DND-41 (cell line): ENCODE data around the gene ST6GALNAC2.
"Not testable (repeated sequence)": the region's sequence is repeated elsewhere in the genome, so short reads cannot be mapped to it uniquely, and the experiment has no call there.

ENCODE experiments used
- ATAC-seq: fragments of 200-7000 bp; cut with Tn5 transposase; 3 replicates; pipeline ENCODE4 v1.9.1; 2021; ENCODE audit warnings: low read depth; ENCODE audit not compliant: insufficient read depth
- DNase-seq: peaks from one replicate; pipeline ENCODE4 v3.0.0-alpha.2; 2020
- H2AFZ ChIP-seq: 2 replicates; pipeline ENCODE4 v1.6.0; 2012; ENCODE audit warnings: low read depth, low read length
- H3K27ac ChIP-seq: 2 replicates; pipeline ENCODE4 v1.5.1; 2012; ENCODE audit warnings: low read length, inconsistent platforms
- H3K27me3 ChIP-seq: fragments of 200-600 bp; sonication (generic); 2 replicates; pipeline ENCODE4 v1.6.0; 2012; ENCODE audit warnings: low read length, mild to moderate bottlenecking, inconsistent platforms; ENCODE audit not compliant: insufficient read depth, poor library complexity
- H3K36me3 ChIP-seq: 2 replicates; pipeline ENCODE4 v1.5.1; 2012; ENCODE audit warnings: low read length, inconsistent platforms; ENCODE audit not compliant: insufficient read depth
- H3K4me1 ChIP-seq: 2 replicates; pipeline ENCODE4 v1.5.1; 2012; ENCODE audit warnings: mild to moderate bottlenecking, low read length; ENCODE audit not compliant: insufficient read depth
- H3K4me2 ChIP-seq: 2 replicates; pipeline ENCODE4 v1.6.0; 2012; ENCODE audit warnings: mild to moderate bottlenecking, moderate library complexity, low read length, inconsistent platforms; ENCODE audit not compliant: insufficient read depth
- H3K4me3 ChIP-seq, 2 experiments: fragments of 200-600 bp in 1 of 2; shearing (Covaris generic) in 1 of 2; 2 replicates each; pipeline ENCODE4 v1.5.1; 2012 to 2016; ENCODE audit warnings: inconsistent platforms in 2 of 2, low read length in 2 of 2, mild to moderate bottlenecking in 2 of 2, low read depth in 1 of 2, moderate library complexity in 1 of 2
- H3K79me2 ChIP-seq: 2 replicates; pipeline ENCODE4 v1.6.0; 2012; ENCODE audit warnings: low read length, inconsistent platforms; ENCODE audit not compliant: insufficient read depth
- H3K9ac ChIP-seq: 2 replicates; pipeline ENCODE4 v1.6.0; 2012; ENCODE audit warnings: low read depth, mild to moderate bottlenecking, inconsistent platforms, low read length, moderate library complexity
- H3K9me3 ChIP-seq: 2 replicates; pipeline ENCODE4 v1.5.1; 2012; ENCODE audit warnings: low read length, moderate library complexity, mild to moderate bottlenecking, inconsistent platforms; ENCODE audit not compliant: insufficient read depth, severe bottlenecking
- H4K20me1 ChIP-seq: 2 replicates; pipeline ENCODE4 v1.6.0; 2012; ENCODE audit warnings: low read length; ENCODE audit not compliant: insufficient read depth
- CTCF ChIP-seq: IDR thresholded peaks from 2 replicates; pipeline ENCODE4 v1.5.1; 2012; ENCODE audit warnings: borderline replicate concordance, low read length, moderate library complexity, mild to moderate bottlenecking; ENCODE audit not compliant: poor library complexity, severe bottlenecking; ENCODE audit errors: extremely low read depth
- EZH2 ChIP-seq: IDR thresholded peaks from 3 replicates; pipeline ENCODE4 v1.6.1; 2012; ENCODE audit warnings: borderline replicate concordance, low read depth, mild to moderate bottlenecking, moderate library complexity, low read length, inconsistent platforms; ENCODE audit not compliant: severe bottlenecking

The ST6GALNAC2 gene

GRCh38 chr17:76536511-76537287 is 49.0 kb downstream of the ST6GALNAC2 start:
- Histone ChIP-seq H2AFZ (no peak overlapping the region), H3K9me3 (no peaks in the 10 kb centered on the region), H3K36me3 (no peaks in the 10 kb centered on the region), H3K4me2 (no peak overlapping the region), H3K27ac (no peak overlapping the region), H3K4me1 (no peaks in the 10 kb centered on the region), H4K20me1 (no peaks in the 10 kb centered on the region), H3K9ac (no peak overlapping the region), H3K79me2 (no peaks in the 10 kb centered on the region), H3K27me3 (no peaks in the 10 kb centered on the region), H3K4me3 (no peak overlapping the region)
- no peak for ATAC-seq
- DNase-seq: no peak
- TF ChIP-seq CTCF (no peak), EZH2 (no peak)

- H3K9me3 ChIP-seq: no peaks in the 10 kb centered on the region
- H3K9ac ChIP-seq: no peak overlapping the region
- ATAC-seq (no peak), DNase-seq (no peak)
- no peak overlapping the region for H3K27ac ChIP-seq
- TF ChIP-seq EZH2 (no peak), CTCF (no peak)
- no peaks in the 10 kb centered on the region for H3K4me1 ChIP-seq
- no peaks in the 10 kb centered on the region for H3K27me3 ChIP-seq
- H4K20me1 ChIP-seq: no peaks in the 10 kb centered on the region
- H2AFZ ChIP-seq: no peak overlapping the region
- no peaks in the 10 kb centered on the region for H3K79me2 ChIP-seq
- H3K4me2 ChIP-seq: no peak overlapping the region
- no peak overlapping the region for H3K4me3 ChIP-seq
- H3K36me3 ChIP-seq: no peaks in the 10 kb centered on the region
Measured at GRCh38 chr17:76535788-76536510, 49.7 kb downstream of the ST6GALNAC2 start.

- H3K4me3 ChIP-seq: no peak overlapping the region
- no peaks in the 10 kb centered on the region for H3K9me3 ChIP-seq
- no peak overlapping the region for H3K27ac ChIP-seq
- H3K36me3 ChIP-seq: no peaks in the 10 kb centered on the region
- H3K4me2 ChIP-seq: no peak overlapping the region
- TF ChIP-seq EZH2: no peak
- H3K79me2 ChIP-seq: no peaks in the 10 kb centered on the region
- no peak overlapping the region for H3K9ac ChIP-seq
- H4K20me1 ChIP-seq: no peaks in the 10 kb centered on the region; the same call in 1 of the 2 replicates
- no peaks in the 10 kb centered on the region for H3K4me1 ChIP-seq
- DNase-seq (no peak), ATAC-seq (no peak)
- H3K27me3 ChIP-seq: no peaks in the 10 kb centered on the region
- H2AFZ ChIP-seq: no peak overlapping the region
Measured at GRCh38 chr17:76534831-76535732, 50.6 kb downstream of the ST6GALNAC2 start.

- ATAC-seq, H3K27me3 ChIP-seq, H3K4me1 ChIP-seq, H4K20me1 ChIP-seq, H3K4me2 ChIP-seq, H3K36me3 ChIP-seq, H2AFZ ChIP-seq, H3K9ac ChIP-seq, DNase-seq, H3K79me2 ChIP-seq, H3K4me3 ChIP-seq, H3K9me3 ChIP-seq, H3K27ac ChIP-seq: not testable (repeated sequence)
Measured at GRCh38 chr17:76533640-76534359, 51.9 kb downstream of the ST6GALNAC2 start.
